HG03108 (cell line): Measurements from ENCODE around the gene STARD9.
"Not testable (repeated sequence)": the region's sequence is repeated elsewhere in the genome, so short reads cannot be mapped to it uniquely, and the experiment has no call there.

Source experiments
- ATAC-seq: cut with Tn5 transposase; IDR thresholded peaks from one replicate; pipeline ENCODE4 v1.9.1; 2021; ENCODE audit warnings: moderate library complexity; ENCODE audit not compliant: unreplicated experiment

STARD9 gene

DNA sequence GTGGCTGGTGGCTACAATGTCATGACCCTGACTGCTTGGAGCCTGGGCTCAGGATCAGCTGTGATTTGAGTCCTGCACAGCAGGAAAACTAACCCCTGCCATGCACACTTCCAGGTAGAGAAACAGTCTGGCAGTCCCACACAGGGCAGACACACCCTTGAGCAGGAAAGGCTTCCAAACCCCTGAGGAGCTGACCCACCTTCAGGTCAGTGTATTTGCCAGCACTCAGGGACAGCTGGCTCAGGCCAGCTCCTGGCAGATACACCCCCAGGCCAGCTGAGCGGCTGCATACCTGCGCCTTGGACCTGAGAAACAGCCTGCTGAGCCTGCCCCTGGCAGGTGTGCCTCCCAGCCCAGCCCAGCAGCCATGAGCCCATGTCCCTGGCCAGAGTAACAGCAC is 183.7 kb downstream of the STARD9 start:
- no peak for ATAC-seq

DNA sequence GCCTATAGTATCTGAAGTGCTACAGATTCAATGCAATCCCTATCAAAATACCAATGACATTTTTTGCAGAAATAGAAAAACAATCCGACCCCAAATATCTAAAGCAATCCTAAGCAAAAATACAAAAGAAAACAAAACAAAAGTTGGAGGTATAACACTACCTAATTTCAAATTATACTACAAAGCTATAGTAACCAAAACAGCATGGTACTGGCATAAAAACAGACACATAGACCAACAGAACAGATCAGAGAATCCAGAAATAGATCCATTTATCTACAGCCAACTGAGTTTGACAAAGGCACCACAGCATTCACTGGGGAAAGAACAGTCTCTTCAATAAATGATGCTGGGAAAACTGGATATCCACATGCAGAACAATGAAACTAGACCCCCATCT is 185.4 kb downstream of the STARD9 start:
- ATAC-seq = no peak

DNA sequence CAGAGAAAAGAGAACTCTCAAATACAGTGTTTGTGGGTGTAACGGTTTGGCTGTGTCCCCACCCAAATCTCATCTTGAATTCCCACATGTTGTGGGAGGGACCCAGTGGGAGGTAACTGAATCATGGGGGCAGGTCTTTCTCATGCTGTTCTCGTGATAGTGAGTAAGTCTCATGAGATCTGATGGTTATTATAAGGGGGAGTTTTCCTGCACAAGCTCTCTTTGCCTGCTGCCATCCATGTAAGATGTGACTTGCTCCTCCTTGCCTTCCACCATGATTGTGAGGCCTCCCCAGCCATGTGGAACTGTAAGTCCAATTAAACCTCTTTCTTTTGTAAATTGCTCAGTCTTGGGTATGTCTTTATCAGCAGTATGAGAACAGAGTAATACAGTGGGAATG is 186.4 kb downstream of the STARD9 start:
- ATAC-seq = not testable (repeated sequence)

DNA sequence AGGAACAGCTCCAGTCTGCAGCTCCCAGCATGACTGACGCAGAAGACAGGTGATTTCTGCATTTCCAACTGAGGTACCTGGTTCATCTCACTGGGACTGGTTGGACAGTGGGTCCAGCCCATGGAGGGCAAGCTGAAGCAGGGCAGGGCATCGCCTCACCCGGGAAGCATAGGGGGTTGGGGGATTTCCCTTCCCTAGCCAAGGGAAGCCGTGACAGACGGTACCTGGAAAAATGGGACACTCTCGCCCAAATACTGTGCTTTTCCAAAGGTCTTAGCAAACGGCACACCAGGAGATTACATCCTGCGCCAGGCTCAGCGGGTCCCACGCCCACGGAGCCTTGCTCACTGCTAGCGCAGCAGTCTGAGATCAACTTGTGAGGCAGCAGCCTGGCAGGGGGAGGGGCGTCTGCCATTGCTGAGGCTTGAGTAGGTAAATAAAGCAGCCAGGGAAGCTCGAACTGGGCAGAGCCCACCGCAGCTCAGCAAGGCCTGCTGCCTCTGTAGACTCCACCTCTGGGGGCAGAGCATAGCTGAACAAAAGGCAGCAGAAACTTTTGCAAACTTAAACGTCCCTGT is 188.8 kb downstream of the STARD9 start:
- ATAC-seq = not testable (repeated sequence)

DNA sequence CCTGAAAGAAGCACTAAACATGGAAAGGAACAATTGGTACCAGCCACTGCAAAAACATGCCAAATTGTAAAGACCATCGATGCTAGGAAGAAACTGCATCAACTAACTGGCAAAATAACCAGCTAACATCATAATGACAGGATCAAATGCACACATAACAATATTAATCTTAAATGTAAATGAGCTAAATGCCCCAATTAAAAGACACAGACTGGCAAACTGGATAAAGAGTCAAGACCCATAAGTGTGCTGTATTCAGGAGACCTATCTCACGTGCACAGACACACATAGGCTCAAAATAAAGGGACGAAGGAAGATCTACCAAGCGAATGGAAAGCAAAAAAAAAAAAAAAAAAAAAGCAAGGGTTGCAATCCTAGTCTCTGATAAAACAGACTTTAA is 190.7 kb downstream of the STARD9 start:
- not testable (repeated sequence) for ATAC-seq
